NCI-H1436 (cell line): ENCODE measurements around the gene HELQ.
"Not testable (repeated sequence)": the region's sequence is repeated elsewhere in the genome, so short reads cannot be mapped to it uniquely, and the experiment has no call there.

Experiments
- DNase-seq: peaks from one replicate; lab custom pipeline; 2025; lab: John Stamatoyannopoulos, UW

Gene HELQ

GRCh38 chr4:83455281-83456183, at the start of gene HELQ, which contains the start of gene MRPS18C:
TSS of gene HELQ (minus strand) at chr4:83455823. CDS start at chr4:83455693, 130 bp downstream.
TSS of gene MRPS18C (plus strand) at chr4:83456058. CDS start at chr4:83456078, 20 bp downstream.
- DNase-seq, result peak; percentile 99

- no peak for DNase-seq
Measured at GRCh38 chr4:83504996-83505395, 49.4 kb upstream of the HELQ start.

GRCh38 chr4:83504503-83504902, 48.9 kb upstream of the HELQ start:
- DNase-seq, result no peak

DNA sequence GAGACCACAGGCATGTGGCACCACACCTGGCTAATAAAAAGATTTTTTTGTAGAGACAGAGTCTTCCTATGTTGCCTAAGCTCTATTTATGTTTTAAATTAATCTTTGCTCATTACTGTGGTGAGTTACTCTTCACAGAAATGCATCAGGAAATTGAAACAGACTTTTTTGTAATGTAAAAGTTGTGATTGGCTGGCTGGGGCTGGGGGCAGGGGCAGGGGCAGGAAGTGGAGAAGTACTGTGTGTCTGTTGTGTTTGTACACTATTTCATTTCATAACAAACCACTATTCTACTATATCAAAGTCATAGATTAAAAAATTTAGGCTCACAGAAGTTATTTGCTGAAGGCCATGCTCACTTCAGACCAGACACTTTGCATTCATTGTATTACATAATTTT, 48.4 kb upstream of the HELQ start:
- DNase-seq, result no peak

DNA sequence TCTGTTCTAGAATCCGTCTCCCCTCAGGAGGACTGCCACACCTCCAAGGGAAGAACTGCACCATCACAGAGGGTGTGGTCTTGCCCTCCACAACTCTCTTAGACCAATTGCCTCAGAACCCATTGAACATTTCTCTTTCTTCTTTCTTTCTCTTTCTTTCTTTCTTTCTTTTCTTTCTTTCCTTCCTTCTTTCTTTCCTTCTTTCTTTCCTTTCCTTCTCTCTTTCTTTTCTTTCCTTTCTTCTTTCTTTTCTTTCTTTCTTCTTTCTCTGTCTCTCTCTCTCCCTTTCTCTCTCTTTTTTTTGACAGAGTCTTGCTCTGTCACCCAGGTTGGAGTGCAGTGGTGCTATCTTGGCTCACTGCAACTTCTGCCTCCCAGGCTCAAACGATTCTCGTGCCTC, 46.0 kb upstream of the HELQ start:
- not testable (repeated sequence) for DNase-seq

DNA sequence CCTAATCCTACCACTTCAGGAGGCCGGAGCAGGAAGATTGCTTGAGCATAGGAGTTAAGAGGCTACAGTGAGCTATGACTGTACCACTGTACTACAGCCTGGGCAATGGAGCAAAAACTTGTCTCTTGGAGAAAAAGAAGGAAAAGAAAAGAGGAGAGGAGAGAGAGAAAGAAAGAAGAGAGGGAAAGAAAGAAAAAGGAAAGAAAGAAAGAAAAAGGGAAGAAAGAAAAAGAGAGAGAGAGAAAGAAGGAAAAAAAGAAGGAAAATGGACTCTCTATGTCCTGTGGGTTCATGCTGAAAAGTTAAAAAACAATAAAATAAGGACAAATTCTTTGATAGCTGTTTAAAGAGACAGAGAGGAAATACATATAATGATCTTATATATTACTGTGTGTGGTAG, 42.6 kb upstream of the HELQ start:
- no peak for DNase-seq

DNA sequence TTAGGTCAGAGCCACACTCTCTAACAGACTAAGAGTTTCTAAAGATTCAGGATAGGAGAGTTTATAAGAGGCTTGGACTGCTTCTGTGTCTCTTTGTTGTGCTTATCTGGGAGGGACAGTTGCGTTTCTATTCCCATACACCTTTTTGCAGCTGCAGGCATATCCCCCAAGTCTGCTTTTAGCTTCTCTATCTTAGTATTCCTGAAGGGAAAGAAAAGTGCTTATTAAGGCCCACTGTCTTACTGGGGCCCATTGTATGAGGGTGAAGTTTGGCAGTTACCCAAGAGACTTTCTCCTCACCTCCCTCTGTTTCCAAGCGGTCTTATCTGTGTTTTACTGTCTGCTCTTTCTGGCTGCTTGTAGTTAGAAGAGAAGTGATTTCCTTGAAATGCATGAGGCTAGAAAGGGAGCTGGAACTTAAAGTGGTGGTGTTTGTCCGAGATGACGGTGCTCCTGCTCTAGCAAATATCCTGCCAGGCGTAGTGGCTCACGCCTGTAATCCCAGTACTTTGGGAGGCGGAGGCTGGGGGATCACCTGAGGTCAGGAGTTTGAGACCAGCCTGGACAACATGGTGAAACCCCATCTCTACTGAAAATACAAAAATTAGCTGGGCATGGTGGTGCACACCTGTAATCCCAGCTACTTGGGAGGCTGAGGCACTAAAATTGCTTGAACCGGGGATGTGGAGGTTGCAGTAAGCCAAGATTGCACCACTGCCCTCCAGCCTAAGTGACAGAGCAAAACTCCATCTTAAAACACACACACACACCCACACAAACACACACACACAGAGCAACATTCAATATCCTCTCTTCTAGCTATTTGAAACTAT, 40.7 kb upstream of the HELQ start:
- not testable (repeated sequence) for DNase-seq

GRCh38 chr4:83490876-83491450, 35.3 kb upstream of the HELQ start:
- peak; percentile 9 for DNase-seq

GRCh38 chr4:83489711-83490326, 34.2 kb upstream of the HELQ start:
- no peak for DNase-seq

DNA sequence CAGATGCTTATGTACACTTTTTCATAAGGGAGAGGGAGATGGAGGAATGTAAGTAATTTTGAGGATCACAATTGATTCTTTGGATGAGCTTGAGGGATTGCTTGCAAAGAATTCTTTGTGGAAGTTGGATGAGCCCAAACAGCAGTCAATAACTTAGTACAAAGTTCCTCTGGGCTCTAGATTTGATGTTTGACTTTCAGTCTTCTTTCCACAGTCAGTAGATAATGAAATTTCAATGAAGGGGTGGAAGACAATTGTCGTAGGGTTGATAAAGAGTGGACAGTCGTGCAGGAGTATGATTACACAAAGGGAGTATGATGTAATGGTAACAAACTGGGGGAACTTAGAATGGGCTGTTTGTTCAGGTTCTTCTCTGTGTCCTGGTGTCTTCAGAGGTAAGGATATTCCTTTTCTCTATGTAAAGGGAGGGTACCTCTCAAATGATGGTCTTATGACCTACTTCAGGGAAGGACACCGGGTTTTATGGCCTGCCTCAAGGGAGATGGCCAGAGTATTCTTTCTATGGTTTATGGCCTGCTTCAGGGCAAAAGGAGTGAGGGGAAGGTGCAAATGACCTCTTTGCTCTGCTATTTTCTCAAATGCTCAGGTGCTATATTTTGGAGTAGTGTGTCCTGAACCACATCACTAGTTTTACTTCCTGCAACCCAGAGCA, 31.0 kb upstream of the HELQ start:
- no peak for DNase-seq

DNA sequence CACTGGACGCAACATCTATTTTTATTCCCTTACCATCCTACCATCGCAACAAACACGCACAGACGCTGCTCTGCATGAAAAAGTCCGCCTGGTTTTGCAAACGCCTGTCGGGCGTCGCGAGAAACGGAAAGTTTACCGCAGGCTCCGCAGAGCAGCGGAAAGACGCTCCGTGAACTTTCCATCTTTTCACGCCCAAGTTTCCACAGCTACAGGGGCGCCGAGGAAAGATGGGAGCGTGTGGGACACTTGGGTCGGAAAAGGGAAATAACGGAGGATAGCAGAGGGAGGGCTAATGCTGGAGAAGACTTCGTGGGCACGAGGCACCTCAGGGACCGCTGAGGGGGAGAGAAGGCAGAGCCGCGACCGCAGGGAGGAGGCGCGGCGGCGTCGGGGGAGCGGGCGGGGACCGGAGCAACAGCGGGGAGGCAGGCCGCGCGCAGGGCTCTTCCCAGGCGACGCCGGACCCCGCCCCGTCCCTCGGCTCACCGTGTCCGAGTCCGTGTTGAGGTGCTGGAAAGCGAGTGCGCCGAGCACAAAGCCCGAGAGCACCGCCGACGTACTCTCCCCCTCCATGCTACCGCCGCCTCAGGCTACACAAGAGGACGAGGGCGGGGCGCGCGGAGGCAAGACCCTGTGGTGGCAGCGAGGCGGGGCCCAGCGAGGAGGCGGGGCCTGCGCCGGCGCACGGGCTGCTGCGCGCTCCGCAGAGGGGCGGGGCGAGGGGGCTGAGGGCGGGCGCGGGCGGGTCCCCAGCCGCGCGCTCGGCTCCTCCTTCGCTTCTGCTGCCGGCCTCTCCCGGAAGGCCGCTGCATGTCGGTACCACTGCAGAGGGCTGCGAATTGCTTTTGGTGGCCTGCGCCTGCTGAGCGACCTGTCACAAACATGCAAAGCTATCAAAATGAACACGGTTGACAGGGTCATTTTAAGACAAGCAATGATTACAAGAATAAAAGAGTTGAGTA, 29.2 kb upstream of the HELQ start, which contains the start of gene ABRAXAS1:
ABRAXAS1 (minus strand) TSS at position 601 of the 962 bp plus-strand sequence; CDS start at position 573, 28 bp downstream.
- peak; percentile 94 for DNase-seq

GRCh38 chr4:83473966-83474365, 18.3 kb upstream of the HELQ start:
- DNase-seq, result no peak

DNA sequence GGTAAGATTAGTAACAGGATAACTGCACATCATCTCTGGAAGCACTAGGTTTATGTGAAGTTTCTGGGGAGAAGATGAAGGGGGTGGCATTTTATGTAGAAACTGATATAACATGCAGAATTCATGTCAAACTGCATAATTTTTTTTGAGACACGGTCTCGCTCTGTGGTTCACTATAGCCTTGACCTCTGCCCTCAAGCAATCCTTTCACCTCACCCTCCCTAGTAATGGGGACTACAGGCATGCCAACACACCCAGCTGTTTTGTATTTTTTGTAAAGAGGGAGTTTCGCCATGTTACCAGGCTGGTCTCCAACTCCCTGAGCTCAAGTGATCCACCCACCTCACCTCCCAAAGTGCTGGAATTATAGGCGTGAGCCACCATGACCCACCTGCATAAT, 17.8 kb upstream of the HELQ start:
- DNase-seq, result no peak

DNA sequence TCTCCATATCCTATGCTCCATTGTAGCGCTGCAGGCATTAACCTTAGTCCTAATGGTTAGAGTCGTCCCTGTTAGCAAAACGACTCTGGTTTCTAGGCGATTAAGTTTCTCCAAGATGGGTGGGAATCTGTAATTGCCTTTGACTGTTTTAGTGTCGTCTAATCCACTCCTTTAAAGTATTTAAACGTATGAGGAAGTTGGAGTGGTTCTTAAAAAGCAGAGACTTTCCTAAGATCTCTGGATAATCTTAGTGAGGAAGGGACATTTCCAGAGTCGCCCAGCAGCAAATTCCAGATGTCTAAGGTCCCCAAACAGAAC, 520 bp upstream of the HELQ start:
- no peak for DNase-seq

DNA sequence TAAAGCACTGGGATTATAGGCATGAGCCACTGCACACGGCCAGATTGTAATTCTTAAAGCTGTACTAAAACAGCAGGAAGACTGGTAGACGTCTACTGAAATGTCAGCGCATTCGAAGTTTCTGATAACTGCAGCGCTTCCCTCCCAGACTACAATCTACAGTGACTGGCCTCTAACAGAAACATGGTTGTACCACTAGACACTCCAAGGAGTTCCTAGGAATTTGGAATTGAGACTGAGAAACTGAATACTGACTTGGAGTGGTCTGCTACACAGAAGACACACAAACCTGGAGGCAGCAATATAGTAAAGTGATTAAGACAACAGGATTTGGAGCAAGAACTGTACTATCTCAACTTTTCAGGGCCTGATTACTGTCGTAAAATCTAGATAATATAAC, 937 bp downstream of the HELQ start:
- no peak for DNase-seq

- no peak for DNase-seq
Measured at GRCh38 chr4:83449009-83449408, 6.6 kb downstream of the HELQ start.

DNA sequence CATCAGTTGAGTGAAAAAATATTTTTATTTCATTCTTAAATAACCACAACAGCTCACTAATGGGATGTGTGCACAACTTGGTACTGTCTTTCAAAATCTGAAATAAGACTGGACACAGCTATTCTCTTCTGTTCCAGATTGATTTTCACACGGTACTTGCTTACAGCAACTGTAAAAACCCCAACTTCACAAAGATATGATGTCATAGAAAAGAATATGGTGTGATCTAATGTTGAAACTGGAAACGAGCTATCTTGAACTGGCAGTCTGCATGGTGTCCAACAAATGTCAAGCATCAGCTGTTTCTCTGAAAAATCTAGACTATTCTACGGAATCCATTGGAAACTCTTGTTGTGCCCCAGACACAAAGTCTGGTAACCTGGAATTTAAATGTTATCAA, 14.7 kb downstream of the HELQ start:
- DNase-seq, result no peak

DNA sequence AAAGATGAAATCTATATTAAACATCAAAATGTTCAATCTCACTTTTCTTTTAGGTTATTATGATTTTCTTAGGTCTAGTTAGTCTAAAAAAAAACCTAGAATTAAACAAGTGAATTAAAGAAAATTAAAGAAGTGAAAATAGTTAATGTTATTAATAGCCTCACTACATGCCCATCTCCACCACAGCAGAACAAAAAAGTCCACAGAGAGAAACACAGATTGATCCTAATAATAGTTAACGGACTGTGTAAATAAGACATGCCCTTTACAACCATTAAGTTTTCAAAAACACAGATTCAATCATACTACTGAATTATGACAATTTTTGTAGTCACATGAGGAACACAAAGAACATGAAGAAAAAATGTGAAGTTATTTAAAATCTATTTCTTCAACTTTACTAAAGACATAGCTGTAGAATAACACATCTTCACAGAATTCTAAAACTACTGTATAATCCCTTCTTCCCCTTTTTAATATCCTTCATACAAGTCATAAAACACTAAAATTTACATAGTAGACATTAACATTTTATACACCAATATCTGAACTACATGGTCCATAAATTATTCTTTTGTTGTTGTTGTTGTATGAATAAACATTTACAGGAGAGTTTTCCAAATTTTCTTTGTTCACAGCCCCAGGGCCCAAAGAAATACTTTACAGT, 15.3 kb downstream of the HELQ start:
- DNase-seq, result no peak

GRCh38 chr4:83438719-83439118, 16.9 kb downstream of the HELQ start:
- DNase-seq, result no peak

- DNase-seq, result no peak
Measured at GRCh38 chr4:83436680-83437079, 18.9 kb downstream of the HELQ start.
